Activated CD4-positive, alpha-beta T cell treated with anti-CD3 and anti-CD28 coated beads for 48 hours (primary cell): ENCODE data around the gene USP46.

Experiments
- DNase-seq: peaks from one replicate; pipeline ENCODE4 v3.0.0-alpha.2; 2020

The USP46 gene

GRCh38 chr4:52617336-52618020 lies 41.6 kb downstream of the USP46 start:
- no peak for DNase-seq

- DNase-seq: no peak
These were observed 44.9 kb downstream of the USP46 start for GRCh38 chr4:52614241-52614640.

- no peak for DNase-seq
These were observed 46.8 kb downstream of the USP46 start for GRCh38 chr4:52612341-52612740.

- DNase-seq: no peak
These were observed 48.0 kb downstream of the USP46 start for GRCh38 chr4:52611030-52611555.

GRCh38 chr4:52606726-52607125 lies 52.4 kb downstream of the USP46 start:
- DNase-seq: no peak

- DNase-seq: no peak
These were observed 53.1 kb downstream of the USP46 start for GRCh38 chr4:52606040-52606439.

GRCh38 chr4:52604215-52604614 lies 54.9 kb downstream of the USP46 start:
- DNase-seq: no peak

- no peak for DNase-seq
These were observed 58.8 kb downstream of the USP46 start for GRCh38 chr4:52600275-52600674.

GRCh38 chr4:52595001-52595400 lies 64.1 kb downstream of the USP46 start:
- no peak for DNase-seq

GRCh38 chr4:52592287-52592686 lies 66.8 kb downstream of the USP46 start:
- no peak for DNase-seq

- DNase-seq: peak; percentile 43
These were observed 70.1 kb downstream of the USP46 start for GRCh38 chr4:52588771-52589591.

GRCh38 chr4:52588097-52588496 lies 71.0 kb downstream of the USP46 start:
- DNase-seq: peak; percentile 32

GRCh38 chr4:52586069-52586468 lies 73.0 kb downstream of the USP46 start:
- DNase-seq: no peak

- DNase-seq: no peak
These were observed 73.7 kb downstream of the USP46 start for GRCh38 chr4:52585379-52585778.

- no peak for DNase-seq
These were observed 79.4 kb downstream of the USP46 start for GRCh38 chr4:52579602-52580272.

- no peak for DNase-seq
These were observed 80.2 kb downstream of the USP46 start for GRCh38 chr4:52578951-52579350.

- no peak for DNase-seq
These were observed 81.5 kb downstream of the USP46 start for GRCh38 chr4:52577624-52577962.

GRCh38 chr4:52576961-52577623 lies 82.0 kb downstream of the USP46 start:
- no peak for DNase-seq

- peak; percentile 19 for DNase-seq
These were observed 82.8 kb downstream of the USP46 start for GRCh38 chr4:52576326-52576725.

GRCh38 chr4:52575406-52575805 lies 83.7 kb downstream of the USP46 start:
- DNase-seq: no peak

- DNase-seq: no peak
These were observed 85.1 kb downstream of the USP46 start for GRCh38 chr4:52574036-52574435.

- DNase-seq: no peak
These were observed 85.5 kb downstream of the USP46 start for GRCh38 chr4:52573551-52573950.

- no peak for DNase-seq
These were observed 86.1 kb downstream of the USP46 start for GRCh38 chr4:52572936-52573485.
